Panc1 (cell line): ENCODE results near the gene PMF1. TPM values are rescaled to one million over a fixed set of nuclear protein-coding genes. Genes with fewer than 3 reads are reported as not detected.
A peak's percentile ranks its signal among the peaks of the same experiment; 100 is the strongest.

Experiments
- ATAC-seq: fragments of 200-7000 bp; cut with Tn5 transposase; 2 replicates; pipeline ENCODE4 v1.9.1; 2020; ENCODE audit warnings: mild to moderate bottlenecking, moderate library complexity
- BruUV-seq: library from RNA; stranded (reverse); fragments of 400-500 nt; replicated peaks from 2 replicates; lab custom pipeline; 2021; lab: Mats Ljungman, UMichigan
- CTCF ChIA-PET: fragments of 300-600 bp; sonication (Branson Sonifier 250); formaldehyde crosslinking; loops from one replicate; lab custom pipeline; 2022; ENCODE audit warnings: antibody characterized with exemption; lab: Charles Lee
- POLR2A ChIA-PET: fragments of 300-600 bp; sonication (Branson Sonifier 250); formaldehyde crosslinking; loops from one replicate; lab custom pipeline; 2022; ENCODE audit warnings: antibody characterized with exemption; lab: Charles Lee
- DNase-seq: peaks from one replicate; pipeline ENCODE4 v3.0.0-alpha.2; 2010; ENCODE audit warnings: low read depth, low spot score
- H3K27ac ChIP-seq: 2 replicates; pipeline ENCODE4 v1.5.1; 2011; ENCODE audit warnings: mild to moderate bottlenecking, low read length, inconsistent platforms
- H3K27me3 ChIP-seq: fragments of 200-500 bp; sonication (Bioruptor generic); 2 replicates; pipeline ENCODE4 v1.6.0; 2014; ENCODE audit warnings: low read length, inconsistent platforms; ENCODE audit not compliant: control insufficient read depth, insufficient read depth
- H3K36me3 ChIP-seq: fragments of 200-500 bp; sonication (Bioruptor generic); 2 replicates; pipeline ENCODE4 v1.5.1; 2014; ENCODE audit warnings: inconsistent platforms, mild to moderate bottlenecking, low read length, moderate library complexity; ENCODE audit not compliant: control insufficient read depth, insufficient read depth
- H3K4me1 ChIP-seq: 2 replicates; pipeline ENCODE4 v1.5.1; 2011; ENCODE audit warnings: inconsistent platforms, mild to moderate bottlenecking, low read length, moderate library complexity; ENCODE audit not compliant: control insufficient read depth, insufficient read depth
- H3K4me3 ChIP-seq, 2 experiments: 2 replicates each; pipeline ENCODE4 v1.5.1; 2011 to 2012; ENCODE audit warnings: low read depth in 2 of 2, low read length in 2 of 2, mild to moderate bottlenecking in 2 of 2, inconsistent platforms in 1 of 2, moderate library complexity in 1 of 2
- H3K9me3 ChIP-seq: fragments of 200-500 bp; sonication (Bioruptor generic); 2 replicates; pipeline ENCODE4 v1.5.1; 2014; ENCODE audit warnings: low read depth, mild to moderate bottlenecking, inconsistent platforms, low read length, moderate library complexity; ENCODE audit not compliant: control insufficient read depth, insufficient read depth
- POLR2AphosphoS5 ChIP-seq: IDR thresholded peaks from 2 replicates; pipeline ENCODE4 v1.6.1; 2012; ENCODE audit warnings: mild to moderate bottlenecking, low read depth, low read length, moderate library complexity
- SIN3A ChIP-seq: IDR thresholded peaks from 2 replicates; pipeline ENCODE4 v1.6.1; 2012; ENCODE audit warnings: low read depth, mild to moderate bottlenecking, low read length, moderate library complexity, borderline replicate concordance; ENCODE audit not compliant: insufficient read depth
- in situ Hi-C: cut with HindIII; loops from 2 replicates; pipeline ENCODE4 v1.10.0; 2016; ENCODE audit warnings: low sequenced_read_pairs, low pct_unique_long_range_greater_than_20kb
- intact Hi-C: fragments of 100-400 bp; cut with micrococcal nuclease; formaldehyde crosslinking; loops from one replicate; pipeline ENCODE4 v1.10.0; 2022; ENCODE audit not compliant: unreplicated experiment
- total RNA-seq: library from RNA; stranded (reverse); gene quantifications from one replicate; pipeline ENCODE4 v1.2.1, GENCODE V29; 2021; ENCODE audit not compliant: unreplicated experiment
- TF ChIP-seq, protein P1 (sequence below): fragments of 450-650 bp; IDR thresholded peaks from 2 replicates; pipeline ENCODE4 v1.5.1; 2017; ENCODE audit warnings: mild to moderate bottlenecking
- TF ChIP-seq, protein P2 (sequence below), 2 experiments: IDR thresholded peaks; 2 replicates each; pipeline ENCODE4 v1.6.1; 2011 to 2012; ENCODE audit warnings: low read depth in 2 of 2, control low read depth in 1 of 2, low read length in 1 of 2, mild to moderate bottlenecking in 1 of 2, moderate library complexity in 1 of 2; ENCODE audit not compliant: insufficient read depth in 1 of 2

The PMF1 gene
- total RNA-seq, 1 experiment from 2014 or later: 57.5 TPM

DNA sequence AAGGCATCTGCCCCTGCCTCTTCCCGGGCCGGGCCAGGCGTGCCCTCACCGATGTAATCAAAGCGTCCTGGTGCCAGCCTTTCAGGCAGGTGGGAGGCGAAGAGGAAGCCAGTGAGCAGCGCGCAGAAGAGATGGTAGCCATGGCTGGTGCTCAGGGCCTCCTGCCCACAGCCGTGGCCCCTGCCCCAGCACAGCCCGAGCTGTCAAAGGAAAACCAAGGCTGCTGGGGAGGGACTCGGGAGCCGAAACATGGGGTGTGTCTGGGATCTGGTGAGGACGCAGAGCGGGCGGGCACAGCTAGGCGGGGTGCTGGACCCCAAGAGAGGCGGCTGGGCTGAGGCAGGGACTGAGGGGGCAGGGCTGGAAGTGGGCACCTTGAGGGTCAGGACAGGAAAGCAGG is 31.9 kb downstream of the PMF1 start:
- in situ Hi-C loops: no loop called here

DNA sequence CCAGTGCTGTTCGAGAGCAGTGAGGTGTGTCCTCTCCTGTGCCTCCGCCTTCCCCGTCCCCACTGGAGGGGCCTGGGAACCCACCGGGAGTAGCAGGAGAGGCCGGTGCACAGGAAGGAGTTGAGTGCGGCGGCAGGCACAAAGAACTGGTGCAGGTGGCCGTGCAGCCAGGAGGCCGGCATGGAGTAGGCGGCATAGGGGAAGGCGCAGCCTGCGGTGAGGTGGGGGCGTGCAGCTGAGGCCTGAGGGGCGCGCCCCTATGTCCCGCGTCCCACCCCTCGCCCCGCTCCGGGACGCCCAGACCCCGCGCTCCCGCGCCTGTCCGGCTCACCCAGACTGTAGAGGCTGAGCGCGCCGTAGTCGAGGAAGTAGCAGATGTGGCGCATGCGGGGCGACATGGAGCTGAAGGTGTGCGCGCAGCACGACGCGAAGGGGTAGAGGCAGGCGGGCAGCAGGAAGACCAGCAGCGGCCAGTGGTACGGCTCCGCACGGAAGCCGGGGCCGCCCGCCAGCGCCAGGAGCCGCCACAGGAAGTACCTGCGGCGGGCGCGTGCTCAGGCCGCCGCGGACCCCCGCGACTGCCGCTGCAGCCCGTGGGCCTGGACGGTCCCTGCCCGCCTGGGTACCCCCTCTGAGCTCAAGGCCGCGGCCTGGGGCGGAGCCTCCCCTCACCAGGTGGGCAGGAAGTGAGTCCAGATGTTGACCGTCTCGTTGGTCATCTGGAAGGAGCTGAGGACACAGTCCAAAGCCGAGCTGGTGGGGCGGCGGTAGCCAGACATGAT is 32.8 kb downstream of the PMF1 start:
- in situ Hi-C loops (no loop called here), intact Hi-C loops (no loop called here)
- Histone ChIP-seq H3K4me1 (peaks cover 9% of the 10 kb centered on the region), H3K27me3 (no peaks in the 10 kb centered on the region), H3K4me3 (peak overlapping the region in 1 of 2 experiments; percentile 18; a peak in 1 of 4 replicates), H3K36me3 (no peaks in the 10 kb centered on the region), H3K27ac (no peak overlapping the region), H3K9me3 (no peaks in the 10 kb centered on the region)
- POLR2A ChIA-PET: no interaction called here
- CTCF ChIA-PET: interaction anchor here (0.6 kb wide), 1 partner anchor 11 kb away, joined by 4 read pairs; no protein-coding TSS in a partner anchor
- TF ChIP-seq, protein P1, sequence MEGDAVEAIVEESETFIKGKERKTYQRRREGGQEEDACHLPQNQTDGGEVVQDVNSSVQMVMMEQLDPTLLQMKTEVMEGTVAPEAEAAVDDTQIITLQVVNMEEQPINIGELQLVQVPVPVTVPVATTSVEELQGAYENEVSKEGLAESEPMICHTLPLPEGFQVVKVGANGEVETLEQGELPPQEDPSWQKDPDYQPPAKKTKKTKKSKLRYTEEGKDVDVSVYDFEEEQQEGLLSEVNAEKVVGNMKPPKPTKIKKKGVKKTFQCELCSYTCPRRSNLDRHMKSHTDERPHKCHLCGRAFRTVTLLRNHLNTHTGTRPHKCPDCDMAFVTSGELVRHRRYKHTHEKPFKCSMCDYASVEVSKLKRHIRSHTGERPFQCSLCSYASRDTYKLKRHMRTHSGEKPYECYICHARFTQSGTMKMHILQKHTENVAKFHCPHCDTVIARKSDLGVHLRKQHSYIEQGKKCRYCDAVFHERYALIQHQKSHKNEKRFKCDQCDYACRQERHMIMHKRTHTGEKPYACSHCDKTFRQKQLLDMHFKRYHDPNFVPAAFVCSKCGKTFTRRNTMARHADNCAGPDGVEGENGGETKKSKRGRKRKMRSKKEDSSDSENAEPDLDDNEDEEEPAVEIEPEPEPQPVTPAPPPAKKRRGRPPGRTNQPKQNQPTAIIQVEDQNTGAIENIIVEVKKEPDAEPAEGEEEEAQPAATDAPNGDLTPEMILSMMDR: no peak
- no TSS peak for BruUV-seq
- no peak for DNase-seq
- peak; percentile 7 for ATAC-seq

More for the DNA sequence above, 31.9 kb downstream of the PMF1 start:
- ChIA-PET CTCF (no interaction called here), POLR2A (no interaction called here)
- no peaks in the 10 kb centered on the region for H3K36me3 ChIP-seq
- no peak overlapping the region for H3K4me3 ChIP-seq
- no peak overlapping the region for H3K27ac ChIP-seq
- no peaks in the 10 kb centered on the region for H3K27me3 ChIP-seq
- DNase-seq: no peak
- TF ChIP-seq, protein P2, sequence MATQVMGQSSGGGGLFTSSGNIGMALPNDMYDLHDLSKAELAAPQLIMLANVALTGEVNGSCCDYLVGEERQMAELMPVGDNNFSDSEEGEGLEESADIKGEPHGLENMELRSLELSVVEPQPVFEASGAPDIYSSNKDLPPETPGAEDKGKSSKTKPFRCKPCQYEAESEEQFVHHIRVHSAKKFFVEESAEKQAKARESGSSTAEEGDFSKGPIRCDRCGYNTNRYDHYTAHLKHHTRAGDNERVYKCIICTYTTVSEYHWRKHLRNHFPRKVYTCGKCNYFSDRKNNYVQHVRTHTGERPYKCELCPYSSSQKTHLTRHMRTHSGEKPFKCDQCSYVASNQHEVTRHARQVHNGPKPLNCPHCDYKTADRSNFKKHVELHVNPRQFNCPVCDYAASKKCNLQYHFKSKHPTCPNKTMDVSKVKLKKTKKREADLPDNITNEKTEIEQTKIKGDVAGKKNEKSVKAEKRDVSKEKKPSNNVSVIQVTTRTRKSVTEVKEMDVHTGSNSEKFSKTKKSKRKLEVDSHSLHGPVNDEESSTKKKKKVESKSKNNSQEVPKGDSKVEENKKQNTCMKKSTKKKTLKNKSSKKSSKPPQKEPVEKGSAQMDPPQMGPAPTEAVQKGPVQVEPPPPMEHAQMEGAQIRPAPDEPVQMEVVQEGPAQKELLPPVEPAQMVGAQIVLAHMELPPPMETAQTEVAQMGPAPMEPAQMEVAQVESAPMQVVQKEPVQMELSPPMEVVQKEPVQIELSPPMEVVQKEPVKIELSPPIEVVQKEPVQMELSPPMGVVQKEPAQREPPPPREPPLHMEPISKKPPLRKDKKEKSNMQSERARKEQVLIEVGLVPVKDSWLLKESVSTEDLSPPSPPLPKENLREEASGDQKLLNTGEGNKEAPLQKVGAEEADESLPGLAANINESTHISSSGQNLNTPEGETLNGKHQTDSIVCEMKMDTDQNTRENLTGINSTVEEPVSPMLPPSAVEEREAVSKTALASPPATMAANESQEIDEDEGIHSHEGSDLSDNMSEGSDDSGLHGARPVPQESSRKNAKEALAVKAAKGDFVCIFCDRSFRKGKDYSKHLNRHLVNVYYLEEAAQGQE (IDR thresholded peaks at IDR 0.05; ENCODE audit: insufficient read depth in 1 of 2, low read depth in 2 of 2, low read length in 1 of 2): no peak
- TF ChIP-seq SIN3A (no peak), POLR2AphosphoS5 (no peak)
- TF ChIP-seq, protein P1: no peak
- H3K4me1 ChIP-seq: peaks cover 9% of the 10 kb centered on the region
- ATAC-seq: no peak
- BruUV-seq: no TSS peak
- no peaks in the 10 kb centered on the region for H3K9me3 ChIP-seq
- intact Hi-C loops: no loop called here
